ENCODE data around the gene SERPINA1. TPM values are rescaled to one million over a fixed set of nuclear protein-coding genes. Genes with fewer than 3 reads are reported as not detected.
"Not testable (repeated sequence)": the region's sequence is repeated elsewhere in the genome, so short reads cannot be mapped to it uniquely, and the experiment has no call there.

Gene SERPINA1
- total RNA-seq, 1 experiment from 2014 or later, result 10.5 TPM

DNA sequence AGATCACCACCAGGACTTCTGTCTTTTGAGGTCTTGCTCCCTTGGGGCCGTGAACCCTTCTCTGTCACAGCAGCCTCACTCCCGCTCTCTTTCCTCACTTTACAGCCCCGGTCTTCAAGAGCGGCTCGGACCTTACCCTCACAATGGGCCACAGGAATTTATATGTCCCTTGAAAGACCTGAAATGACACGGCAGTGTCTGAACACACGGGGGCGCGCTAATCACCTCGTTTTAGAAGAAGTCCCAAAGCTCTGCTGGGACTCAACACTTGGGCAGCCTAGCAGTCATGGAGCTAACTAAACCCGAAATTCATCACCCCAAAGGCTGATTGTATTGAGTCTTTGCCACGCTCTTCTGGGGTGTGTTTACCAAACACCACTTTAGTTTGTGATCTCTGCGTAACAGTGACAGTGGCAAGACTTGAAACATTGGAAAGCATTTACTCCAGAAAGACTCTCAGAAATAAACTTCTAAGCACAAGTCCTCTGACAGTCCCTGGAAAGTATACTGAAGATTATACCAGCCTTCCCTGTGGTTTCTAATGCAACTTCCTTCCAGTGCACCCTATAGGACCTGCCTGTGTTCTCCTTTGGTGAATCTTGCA, 35.2 kb upstream of the SERPINA1 start:
- DNase-seq, result peak; percentile 66
- POLR2A ChIA-PET (ENCODE audit: unreplicated experiment), result no interaction called here

GRCh38 chr14:94421316-94421715, 32.9 kb upstream of the SERPINA1 start:
- ChIA-PET POLR2A (ENCODE audit: unreplicated experiment) (no interaction called here), CTCF (interaction anchor here (0.6 kb wide), 1 partner anchor 65 kb away, joined by 4 read pairs; no protein-coding TSS in a partner anchor)
- no peaks in the 10 kb centered on the region for H3K4me1 ChIP-seq (ENCODE audit: insufficient read depth, low read length)
- H2AFZ ChIP-seq (ENCODE audit: low read length), result no peak overlapping the region
- no peaks in the 10 kb centered on the region for H3F3A ChIP-seq (ENCODE audit: low read length, unreplicated experiment)
- H3K4me3 ChIP-seq (ENCODE audit: low read length), result no peak overlapping the region
- no peak overlapping the region for H3K27ac ChIP-seq (ENCODE audit: low read length)
- BruUV-seq (replicated peaks), result no TSS peak
- ATAC-seq (no peak), DNase-seq (no peak)
- no peak overlapping the region for H3K4me2 ChIP-seq (ENCODE audit: low read length)
- TF ChIP-seq EZH2phosphoT487 (IDR thresholded peaks at IDR 0.05; ENCODE audit: borderline replicate concordance, low read length) (no peak), EZH2 (IDR thresholded peaks at IDR 0.05; ENCODE audit: low read length, unreplicated experiment) (no peak)
- TF ChIP-seq, protein P1, sequence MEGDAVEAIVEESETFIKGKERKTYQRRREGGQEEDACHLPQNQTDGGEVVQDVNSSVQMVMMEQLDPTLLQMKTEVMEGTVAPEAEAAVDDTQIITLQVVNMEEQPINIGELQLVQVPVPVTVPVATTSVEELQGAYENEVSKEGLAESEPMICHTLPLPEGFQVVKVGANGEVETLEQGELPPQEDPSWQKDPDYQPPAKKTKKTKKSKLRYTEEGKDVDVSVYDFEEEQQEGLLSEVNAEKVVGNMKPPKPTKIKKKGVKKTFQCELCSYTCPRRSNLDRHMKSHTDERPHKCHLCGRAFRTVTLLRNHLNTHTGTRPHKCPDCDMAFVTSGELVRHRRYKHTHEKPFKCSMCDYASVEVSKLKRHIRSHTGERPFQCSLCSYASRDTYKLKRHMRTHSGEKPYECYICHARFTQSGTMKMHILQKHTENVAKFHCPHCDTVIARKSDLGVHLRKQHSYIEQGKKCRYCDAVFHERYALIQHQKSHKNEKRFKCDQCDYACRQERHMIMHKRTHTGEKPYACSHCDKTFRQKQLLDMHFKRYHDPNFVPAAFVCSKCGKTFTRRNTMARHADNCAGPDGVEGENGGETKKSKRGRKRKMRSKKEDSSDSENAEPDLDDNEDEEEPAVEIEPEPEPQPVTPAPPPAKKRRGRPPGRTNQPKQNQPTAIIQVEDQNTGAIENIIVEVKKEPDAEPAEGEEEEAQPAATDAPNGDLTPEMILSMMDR (conservative IDR thresholded peaks at IDR 0.05; ENCODE audit: low read depth, low read length), result no peak
- no peaks in the 10 kb centered on the region for H4K20me1 ChIP-seq (ENCODE audit: low read length)
- H3K9me3 ChIP-seq (ENCODE audit: low read length), result no peaks in the 10 kb centered on the region
- H3K36me3 ChIP-seq (ENCODE audit: low read depth, low read length), result no peaks in the 10 kb centered on the region
- no peak overlapping the region for H3K9ac ChIP-seq (ENCODE audit: low read length)
- intact Hi-C loops (cut with micrococcal nuclease), result no loop called here
- no peaks in the 10 kb centered on the region for H3K79me2 ChIP-seq (ENCODE audit: low read length)
- peaks cover 13% of the 10 kb centered on the region for H3K27me3 ChIP-seq (ENCODE audit: low read length)
- H3K9me2 ChIP-seq (replicated peaks; ENCODE audit: low read length), result no peaks in the 10 kb centered on the region

More for the DNA sequence above, 35.2 kb upstream of the SERPINA1 start:
- no TSS peak for BruUV-seq (replicated peaks)
- Histone ChIP-seq H3K4me3 (ENCODE audit: low read length) (no peak overlapping the region), H3F3A (ENCODE audit: low read length, unreplicated experiment) (no peaks in the 10 kb centered on the region), H3K9ac (ENCODE audit: low read length) (no peak overlapping the region), H3K9me3 (ENCODE audit: low read length) (no peaks in the 10 kb centered on the region), H3K36me3 (ENCODE audit: low read depth, low read length) (no peaks in the 10 kb centered on the region), H3K27me3 (ENCODE audit: low read length) (peaks cover 35% of the 10 kb centered on the region), H3K79me2 (ENCODE audit: low read length) (no peaks in the 10 kb centered on the region), H4K20me1 (ENCODE audit: low read length) (no peaks in the 10 kb centered on the region), H3K4me1 (ENCODE audit: insufficient read depth, low read length) (no peaks in the 10 kb centered on the region), H3K4me2 (ENCODE audit: low read length) (no peak overlapping the region), H3K9me2 (replicated peaks; ENCODE audit: low read length) (no peaks in the 10 kb centered on the region), H3K27ac (ENCODE audit: low read length) (no peak overlapping the region), H2AFZ (ENCODE audit: low read length) (no peak overlapping the region)
- intact Hi-C loops (cut with micrococcal nuclease), result no loop called here
- CTCF ChIA-PET, result interaction anchor here (1.0 kb wide), 1 partner anchor 63 kb away, joined by 3 read pairs; no protein-coding TSS in a partner anchor
- ATAC-seq, result no peak
- no peak for TF ChIP-seq EZH2phosphoT487 (IDR thresholded peaks at IDR 0.05; ENCODE audit: borderline replicate concordance, low read length)
- TF ChIP-seq, protein P1 (conservative IDR thresholded peaks at IDR 0.05; ENCODE audit: low read depth, low read length), result peak; percentile 70
- TF ChIP-seq EZH2 (IDR thresholded peaks at IDR 0.05; ENCODE audit: low read length, unreplicated experiment), result no peak

DNA sequence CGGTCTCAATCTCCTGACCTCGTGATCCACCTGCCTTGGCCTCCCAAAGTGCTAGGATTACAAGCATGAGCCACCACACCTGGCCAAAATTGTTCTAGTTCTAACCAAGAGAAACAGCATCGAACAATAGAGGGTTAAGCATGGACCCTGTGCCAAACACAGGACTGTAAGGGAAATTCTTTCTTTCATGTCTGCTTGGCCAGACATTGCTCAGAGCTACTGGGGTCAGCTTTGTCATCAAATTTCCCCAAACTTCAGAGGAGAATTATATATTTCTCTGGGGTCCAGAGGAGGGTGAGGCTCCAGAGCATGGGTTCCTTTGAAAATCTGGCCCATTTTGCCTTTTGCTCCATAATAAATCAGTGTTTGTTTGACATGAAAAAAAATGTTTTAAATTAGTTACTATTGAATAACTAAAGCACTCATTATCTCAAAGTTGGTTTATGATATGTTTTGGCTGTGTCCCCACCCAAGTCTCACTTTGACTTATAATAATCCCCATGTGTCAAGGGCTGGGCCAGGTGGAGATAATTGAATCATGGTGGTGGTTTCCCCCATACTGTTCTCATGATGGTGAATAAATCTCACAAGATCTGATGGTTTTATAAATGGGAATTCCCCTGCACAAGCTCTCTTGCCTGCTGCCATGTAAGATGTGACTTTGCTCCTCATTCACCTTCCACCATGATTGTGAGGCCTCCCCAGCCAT, 29.2 kb upstream of the SERPINA1 start:
- CTCF ChIA-PET; H3K9me2 ChIP-seq (replicated peaks; ENCODE audit: low read length); POLR2A ChIA-PET (ENCODE audit: unreplicated experiment); H3K27ac ChIP-seq (ENCODE audit: low read length); H3K4me1 ChIP-seq (ENCODE audit: insufficient read depth, low read length); H3F3A ChIP-seq (ENCODE audit: low read length, unreplicated experiment); BruUV-seq (replicated peaks); H3K9me3 ChIP-seq (ENCODE audit: low read length); H3K4me3 ChIP-seq (ENCODE audit: low read length); H3K4me2 ChIP-seq (ENCODE audit: low read length); H3K79me2 ChIP-seq (ENCODE audit: low read length); H4K20me1 ChIP-seq (ENCODE audit: low read length); intact Hi-C loops (cut with micrococcal nuclease); ATAC-seq; H3K27me3 ChIP-seq (ENCODE audit: low read length); H3K36me3 ChIP-seq (ENCODE audit: low read depth, low read length); DNase-seq; H2AFZ ChIP-seq (ENCODE audit: low read length); H3K9ac ChIP-seq (ENCODE audit: low read length): not testable (repeated sequence)
